GM19395 (cell line): ENCODE measurements around the gene RBM39.
"Not testable (repeated sequence)": the region's sequence is repeated elsewhere in the genome, so short reads cannot be mapped to it uniquely, and the experiment has no call there.

Experiments used
- ATAC-seq: cut with Tn5 transposase; IDR thresholded peaks from one replicate; pipeline ENCODE4 v1.9.1; 2021; ENCODE audit warnings: mild to moderate bottlenecking, moderate library complexity; ENCODE audit not compliant: unreplicated experiment

RBM39 gene

GRCh38 chr20:35726842-35727711 is 15.0 kb downstream of the RBM39 start:
- no peak for ATAC-seq

GRCh38 chr20:35724321-35725230 is 17.5 kb downstream of the RBM39 start:
- ATAC-seq, result no peak

GRCh38 chr20:35723652-35724320 is 18.3 kb downstream of the RBM39 start:
- ATAC-seq, result not testable (repeated sequence)

GRCh38 chr20:35723275-35723639 is 18.8 kb downstream of the RBM39 start:
- ATAC-seq, result not testable (repeated sequence)

- ATAC-seq, result no peak
These were observed 20.4 kb downstream of the RBM39 start for GRCh38 chr20:35721621-35722020.

- ATAC-seq, result no peak
These were observed 20.8 kb downstream of the RBM39 start for GRCh38 chr20:35721219-35721618.

- no peak for ATAC-seq
These were observed 21.6 kb downstream of the RBM39 start for GRCh38 chr20:35720165-35721123.

GRCh38 chr20:35719717-35720116 is 22.3 kb downstream of the RBM39 start:
- ATAC-seq, result no peak

GRCh38 chr20:35718972-35719635 is 23.0 kb downstream of the RBM39 start:
- no peak for ATAC-seq

- not testable (repeated sequence) for ATAC-seq
These were observed 23.7 kb downstream of the RBM39 start for GRCh38 chr20:35718321-35718720.

GRCh38 chr20:35716330-35716729 is 25.7 kb downstream of the RBM39 start:
- ATAC-seq, result no peak

- ATAC-seq, result no peak
These were observed 26.4 kb downstream of the RBM39 start for GRCh38 chr20:35715652-35716051.

GRCh38 chr20:35714127-35714526 is 27.9 kb downstream of the RBM39 start:
- ATAC-seq, result no peak

GRCh38 chr20:35713120-35713519 is 28.9 kb downstream of the RBM39 start:
- ATAC-seq, result not testable (repeated sequence)

- no peak for ATAC-seq
These were observed 30.4 kb downstream of the RBM39 start for GRCh38 chr20:35711588-35712209.

- ATAC-seq, result no peak
These were observed 31.0 kb downstream of the RBM39 start for GRCh38 chr20:35710884-35711587.

- no peak for ATAC-seq
These were observed 32.0 kb downstream of the RBM39 start for GRCh38 chr20:35710039-35710438.

GRCh38 chr20:35709259-35709658 is 32.8 kb downstream of the RBM39 start:
- ATAC-seq, result no peak
